Measurements from ENCODE around the gene PC. TPM values are rescaled to one million over a fixed set of nuclear protein-coding genes. Genes with fewer than 3 reads are reported as not detected.

The PC gene
- polyA plus RNA-seq, 1 donor (not counting 4 experiments of a cell fraction or from before 2014, with no cell fraction given) = 13.3 TPM

DNA sequence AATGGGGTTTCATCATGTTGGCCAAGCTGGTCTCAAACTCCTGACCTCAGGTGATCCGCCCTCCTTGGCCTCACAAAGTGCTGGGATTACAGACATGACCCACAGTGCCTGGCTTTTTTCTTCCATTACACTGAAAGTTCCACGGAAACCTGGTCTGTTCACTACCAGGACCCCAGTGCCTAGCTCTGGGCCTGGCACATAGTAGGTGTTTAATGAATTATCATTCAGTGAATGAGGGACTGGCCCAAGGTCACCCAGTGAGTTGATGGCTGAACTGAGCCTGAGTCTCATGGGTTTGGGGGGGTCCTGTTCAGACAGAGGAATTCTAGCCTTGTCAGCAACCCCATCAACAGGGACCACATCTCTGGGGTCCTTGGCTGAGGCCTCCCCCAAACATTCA, 20.0 kb upstream of the PC start:
- FAIRE-seq = no peak
- H3K9ac ChIP-seq (ENCODE audit: control insufficient read depth, extremely low read depth, insufficient read depth, low read length) = no peak overlapping the region
- TF ChIP-seq EZH2 (IDR thresholded peaks at IDR 0.05; ENCODE audit: low read length) = no peak
- TF ChIP-seq, protein P1, sequence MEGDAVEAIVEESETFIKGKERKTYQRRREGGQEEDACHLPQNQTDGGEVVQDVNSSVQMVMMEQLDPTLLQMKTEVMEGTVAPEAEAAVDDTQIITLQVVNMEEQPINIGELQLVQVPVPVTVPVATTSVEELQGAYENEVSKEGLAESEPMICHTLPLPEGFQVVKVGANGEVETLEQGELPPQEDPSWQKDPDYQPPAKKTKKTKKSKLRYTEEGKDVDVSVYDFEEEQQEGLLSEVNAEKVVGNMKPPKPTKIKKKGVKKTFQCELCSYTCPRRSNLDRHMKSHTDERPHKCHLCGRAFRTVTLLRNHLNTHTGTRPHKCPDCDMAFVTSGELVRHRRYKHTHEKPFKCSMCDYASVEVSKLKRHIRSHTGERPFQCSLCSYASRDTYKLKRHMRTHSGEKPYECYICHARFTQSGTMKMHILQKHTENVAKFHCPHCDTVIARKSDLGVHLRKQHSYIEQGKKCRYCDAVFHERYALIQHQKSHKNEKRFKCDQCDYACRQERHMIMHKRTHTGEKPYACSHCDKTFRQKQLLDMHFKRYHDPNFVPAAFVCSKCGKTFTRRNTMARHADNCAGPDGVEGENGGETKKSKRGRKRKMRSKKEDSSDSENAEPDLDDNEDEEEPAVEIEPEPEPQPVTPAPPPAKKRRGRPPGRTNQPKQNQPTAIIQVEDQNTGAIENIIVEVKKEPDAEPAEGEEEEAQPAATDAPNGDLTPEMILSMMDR (optimal IDR thresholded peaks at IDR 0.05 in 1 of 3, IDR thresholded peaks at IDR 0.05 in 1 of 3, conservative IDR thresholded peaks at IDR 0.05 in 1 of 3; ENCODE audit: extremely low read depth in 1 of 3, insufficient read depth in 2 of 3, low read length in 3 of 3) = no peak
- H4K20me1 ChIP-seq (ENCODE audit: control insufficient read depth, extremely low read depth, insufficient read depth, low read length) = no peaks in the 10 kb centered on the region
- H3K4me3 ChIP-seq (ENCODE audit: control insufficient read depth in 2 of 3, extremely low read depth in 1 of 3, insufficient read depth in 2 of 3, low read depth in 1 of 3, low read length in 3 of 3) = no peak overlapping the region
- no peaks in the 10 kb centered on the region for H3K9me1 ChIP-seq (ENCODE audit: control insufficient read depth, extremely low read depth, insufficient read depth, low read length)
- H3K27me3 ChIP-seq (ENCODE audit: control insufficient read depth, extremely low read depth, insufficient read depth, low read length) = no peaks in the 10 kb centered on the region
- H3K4me1 ChIP-seq (ENCODE audit: control insufficient read depth, extremely low read depth, insufficient read depth, low read length) = peaks cover 6% of the 10 kb centered on the region
- no peak overlapping the region for H2AFZ ChIP-seq (ENCODE audit: control insufficient read depth, low read length)
- no peak for DNase-seq (ENCODE audit: low read depth, low spot score)
- H3K27ac ChIP-seq (ENCODE audit: control insufficient read depth, insufficient read depth, low read length) = no peak overlapping the region
- dilution Hi-C loops (cut with MboI; ENCODE audit: extremely low pct_ligation_motif_present, low sequenced_read_pairs) = no loop called here
- H3K4me2 ChIP-seq (ENCODE audit: control insufficient read depth, extremely low read depth, insufficient read depth, low read depth, low read length) = no peak overlapping the region
- no peaks in the 10 kb centered on the region for H3K79me2 ChIP-seq (ENCODE audit: control insufficient read depth, insufficient read depth, low read length)
- no peaks in the 10 kb centered on the region for H3K36me3 ChIP-seq (ENCODE audit: control insufficient read depth in 2 of 2, extremely low read depth in 1 of 2, insufficient read depth in 2 of 2, low read length in 2 of 2)
- H3K9me3 ChIP-seq (ENCODE audit: control insufficient read depth, low read depth, low read length) = no peaks in the 10 kb centered on the region

DNA sequence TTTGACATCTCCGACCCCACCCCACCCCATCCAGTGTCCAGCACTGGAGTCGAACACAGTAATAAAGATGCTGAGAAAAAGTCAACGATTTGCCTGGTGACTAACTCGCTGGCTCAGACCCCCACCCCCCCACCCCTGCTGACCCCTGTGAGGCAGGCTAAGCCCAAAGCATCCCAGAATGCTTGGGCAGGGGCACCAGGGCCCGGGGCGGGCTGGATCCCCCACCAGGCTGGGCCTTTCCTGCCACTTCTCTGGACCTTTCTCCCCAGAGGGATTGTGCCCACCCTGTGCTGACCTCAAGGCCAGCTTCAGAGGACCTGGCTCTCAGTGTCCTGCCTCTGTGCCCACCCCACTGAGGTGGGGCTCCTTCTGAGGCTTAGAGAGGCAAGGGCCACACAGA, 18.7 kb upstream of the PC start:
- DNase-seq (ENCODE audit: low read depth, low spot score) (no peak), FAIRE-seq (no peak)
- Histone ChIP-seq H3K9me1 (ENCODE audit: control insufficient read depth, extremely low read depth, insufficient read depth, low read length) (no peaks in the 10 kb centered on the region), H3K4me2 (ENCODE audit: control insufficient read depth, extremely low read depth, insufficient read depth, low read depth, low read length) (no peak overlapping the region), H3K27me3 (ENCODE audit: control insufficient read depth, extremely low read depth, insufficient read depth, low read length) (no peaks in the 10 kb centered on the region), H3K9ac (ENCODE audit: control insufficient read depth, extremely low read depth, insufficient read depth, low read length) (no peak overlapping the region), H3K4me3 (ENCODE audit: control insufficient read depth in 2 of 3, extremely low read depth in 1 of 3, insufficient read depth in 2 of 3, low read depth in 1 of 3, low read length in 3 of 3) (no peak overlapping the region), H3K9me3 (ENCODE audit: control insufficient read depth, low read depth, low read length) (no peaks in the 10 kb centered on the region), H3K36me3 (ENCODE audit: control insufficient read depth in 2 of 2, extremely low read depth in 1 of 2, insufficient read depth in 2 of 2, low read length in 2 of 2) (no peaks in the 10 kb centered on the region), H2AFZ (ENCODE audit: control insufficient read depth, low read length) (no peak overlapping the region), H4K20me1 (ENCODE audit: control insufficient read depth, extremely low read depth, insufficient read depth, low read length) (no peaks in the 10 kb centered on the region), H3K79me2 (ENCODE audit: control insufficient read depth, insufficient read depth, low read length) (no peaks in the 10 kb centered on the region), H3K4me1 (ENCODE audit: control insufficient read depth, extremely low read depth, insufficient read depth, low read length) (peaks cover 4% of the 10 kb centered on the region), H3K27ac (ENCODE audit: control insufficient read depth, insufficient read depth, low read length) (no peak overlapping the region)
- dilution Hi-C loops (cut with MboI; ENCODE audit: extremely low pct_ligation_motif_present, low sequenced_read_pairs) = no loop called here
- TF ChIP-seq, protein P1 (optimal IDR thresholded peaks at IDR 0.05 in 1 of 3, IDR thresholded peaks at IDR 0.05 in 1 of 3, conservative IDR thresholded peaks at IDR 0.05 in 1 of 3; ENCODE audit: extremely low read depth in 1 of 3, insufficient read depth in 2 of 3, low read length in 3 of 3) = no peak
- no peak for TF ChIP-seq EZH2 (IDR thresholded peaks at IDR 0.05; ENCODE audit: low read length)
